ENCODE results near the gene GALP.

- TF ChIP-seq KLF16 (tag by site-specific recombination; IDR thresholded peaks at IDR 0.05) (no peak), ZBTB21 (tag by site-specific recombination; IDR thresholded peaks at IDR 0.05) (no peak), REST (tag by site-specific recombination; IDR thresholded peaks at IDR 0.05) (no peak), ELK4 (IDR thresholded peaks at IDR 0.05; ENCODE audit: borderline replicate concordance, low read depth, low read length) (no peak), CTCF (tag by site-specific recombination; IDR thresholded peaks at IDR 0.05) (no peak), SALL2 (tag by site-specific recombination; IDR thresholded peaks at IDR 0.05; ENCODE audit: borderline replicate concordance) (no peak), GLI4 (tag by site-specific recombination; IDR thresholded peaks at IDR 0.05) (no peak), ZNF2 (tag by site-specific recombination; IDR thresholded peaks at IDR 0.05) (no peak), YY1 (tag by site-specific recombination; IDR thresholded peaks at IDR 0.05) (no peak)
These were observed 20.6 kb upstream of the GALP start for GRCh38 chr19:56155124-56155687.

All from HEK293 (cell line).